DMS79 (cell line): ENCODE results near the gene ELFN2.

Source experiments
- DNase-seq: peaks from one replicate; lab custom pipeline; 2025; lab: John Stamatoyannopoulos, UW

ELFN2 gene

DNA sequence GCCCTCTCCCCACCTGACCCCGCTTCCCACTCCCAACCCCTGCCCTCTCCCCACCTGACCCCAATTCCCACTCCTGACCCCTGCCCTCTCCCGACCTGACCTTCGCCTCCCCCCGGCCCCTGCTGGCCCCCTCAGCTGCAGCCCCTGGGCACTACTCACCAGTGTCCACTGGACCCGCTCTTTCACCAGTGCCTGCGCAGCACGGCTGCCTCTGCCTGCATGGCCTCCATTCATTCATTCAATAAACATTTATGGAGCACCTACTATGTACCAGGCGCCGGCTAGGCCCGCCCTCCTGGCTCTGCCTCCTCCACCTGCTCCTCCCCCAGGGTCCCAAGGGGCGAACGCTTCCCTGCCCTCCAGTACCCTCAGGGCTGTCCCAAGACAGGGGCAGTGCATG lies 42.6 kb downstream of the ELFN2 start:
- DNase-seq = no peak

DNA sequence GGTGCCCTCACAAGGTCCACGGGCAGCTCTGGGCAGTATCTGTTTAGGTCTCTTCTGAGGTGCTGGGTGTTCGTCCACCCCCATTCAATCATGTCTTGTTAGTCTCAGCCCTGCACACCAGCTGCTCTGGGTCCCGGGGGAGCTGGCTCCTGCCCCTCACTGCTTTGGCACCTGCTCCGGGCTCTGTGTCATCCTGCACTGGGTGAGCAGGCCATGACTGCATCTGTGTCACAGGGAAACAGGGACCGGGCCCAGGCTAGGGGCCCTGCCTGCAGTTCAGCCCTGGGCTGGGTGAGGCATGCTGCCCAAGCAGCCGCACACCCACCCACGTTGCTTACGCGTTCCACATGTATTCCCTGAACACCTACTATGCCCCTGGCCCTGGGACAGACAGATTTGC lies 43.9 kb downstream of the ELFN2 start:
- DNase-seq = no peak

DNA sequence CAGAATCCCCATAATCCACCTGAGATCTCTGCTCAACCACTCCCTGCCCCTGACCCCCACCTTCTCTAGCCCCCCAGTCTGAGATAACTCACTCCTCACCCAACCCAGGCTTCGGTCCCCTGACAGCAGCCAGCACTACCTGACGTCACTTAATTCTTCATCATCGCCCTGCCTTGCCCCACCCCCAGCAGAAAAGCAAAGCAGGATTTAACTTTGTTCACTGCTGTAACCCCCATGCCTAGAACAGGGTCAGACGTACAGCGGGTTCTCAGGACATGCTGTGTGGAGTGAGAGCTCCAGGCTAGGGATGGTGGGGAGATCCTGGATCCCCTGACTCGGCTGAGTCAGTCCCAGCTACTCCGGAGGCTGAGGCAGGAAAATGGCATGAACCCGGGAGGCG lies 45.8 kb downstream of the ELFN2 start:
- no peak for DNase-seq

DNA sequence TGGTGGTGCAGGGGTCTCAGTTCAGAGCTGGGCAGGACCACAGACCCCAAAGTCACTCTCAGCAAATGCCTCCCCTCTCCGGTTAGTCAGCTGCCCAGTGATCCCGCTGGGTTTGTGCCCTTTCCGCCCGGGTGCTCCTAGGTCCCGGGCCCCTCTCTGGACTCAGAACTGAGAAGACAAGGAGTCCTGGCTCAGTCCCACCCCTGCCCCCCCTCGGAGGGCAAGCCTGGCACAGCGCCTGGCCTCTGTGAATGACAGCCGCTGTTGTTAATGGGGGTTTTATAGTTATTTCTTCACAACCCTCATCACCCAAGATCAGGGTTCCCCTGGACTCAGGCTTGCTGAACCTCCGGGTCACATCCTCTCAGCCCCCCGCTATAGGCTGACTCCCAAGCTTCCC lies 47.6 kb downstream of the ELFN2 start:
- DNase-seq = no peak

DNA sequence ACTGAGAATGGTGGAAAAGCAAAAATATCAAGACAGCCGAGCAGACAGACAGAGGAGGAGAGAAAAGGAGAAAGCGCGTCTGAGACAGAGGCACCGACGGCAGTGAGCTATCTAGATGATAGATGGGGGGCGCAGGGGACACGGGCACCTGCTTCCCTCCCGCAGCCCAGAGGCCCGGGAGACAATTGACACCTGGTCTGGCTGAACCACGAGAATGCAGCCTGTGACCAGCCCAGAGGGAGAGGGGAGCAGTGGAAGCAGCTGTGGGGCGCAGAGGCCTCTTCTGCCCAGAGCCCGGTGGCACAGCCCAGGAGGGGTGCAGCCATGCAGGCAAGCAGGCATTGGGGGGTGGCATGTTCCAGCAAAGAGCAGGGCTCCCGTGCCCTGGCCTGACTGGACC lies 48.2 kb downstream of the ELFN2 start:
- no peak for DNase-seq

DNA sequence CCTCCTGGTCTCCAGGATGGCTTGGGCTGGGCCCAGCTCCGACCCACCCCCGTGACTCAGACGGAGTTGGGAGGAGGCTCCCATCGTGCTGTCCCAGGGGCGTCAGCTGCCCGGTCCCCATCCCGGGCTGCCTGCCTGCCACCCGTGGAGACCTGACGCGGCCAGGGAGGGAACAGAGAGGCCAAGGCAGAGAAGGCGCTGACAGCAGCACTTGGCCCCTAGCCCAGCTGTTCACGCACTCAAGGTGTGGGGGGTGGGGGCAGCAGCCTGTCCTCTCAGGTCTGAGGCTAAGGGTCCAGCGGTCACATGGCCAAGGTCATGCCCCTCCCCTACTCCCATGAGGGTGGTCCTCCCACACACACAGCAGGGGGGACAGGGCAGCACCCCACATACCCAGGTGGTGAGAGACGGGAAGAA lies 48.6 kb downstream of the ELFN2 start:
- no peak for DNase-seq

DNA sequence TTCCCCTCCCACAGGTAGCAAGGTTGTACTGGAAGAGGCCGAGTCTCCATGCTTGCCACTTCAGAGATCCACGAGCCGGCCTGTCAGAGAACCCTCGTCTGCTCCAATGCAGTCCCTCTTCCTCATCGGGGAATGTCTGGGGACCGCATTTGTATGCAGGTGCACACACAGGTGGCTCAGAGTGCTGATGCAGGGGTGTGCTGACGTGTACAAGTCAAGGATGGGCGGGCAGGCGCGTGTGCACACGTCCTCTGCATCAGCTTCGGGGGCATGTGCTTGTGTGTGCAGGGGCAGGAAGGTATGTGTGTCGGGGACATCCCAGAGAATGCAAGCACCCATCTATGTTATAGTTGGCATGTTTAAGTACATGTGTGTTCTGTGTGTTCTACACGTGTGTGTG lies 49.4 kb downstream of the ELFN2 start:
- DNase-seq = no peak

DNA sequence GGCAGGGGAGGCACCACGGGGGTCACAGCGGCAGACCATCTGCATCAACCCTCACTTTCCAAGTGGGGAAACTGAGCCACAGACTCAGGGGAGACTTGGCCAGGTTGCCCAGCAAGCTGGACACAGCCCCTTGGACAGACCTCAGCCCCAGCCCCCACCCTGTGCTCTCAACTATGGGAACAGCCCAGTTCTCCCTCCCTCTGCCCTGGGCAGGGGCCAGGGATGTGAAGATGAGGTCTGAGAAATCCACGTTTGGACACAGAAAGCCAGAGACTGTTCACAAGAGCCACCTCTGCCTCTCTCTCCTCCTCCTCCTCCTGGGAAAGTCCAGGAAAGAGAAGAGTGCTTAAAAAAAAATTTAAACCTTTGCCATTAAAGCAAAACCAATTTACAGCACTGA lies 50.1 kb downstream of the ELFN2 start:
- DNase-seq = no peak

DNA sequence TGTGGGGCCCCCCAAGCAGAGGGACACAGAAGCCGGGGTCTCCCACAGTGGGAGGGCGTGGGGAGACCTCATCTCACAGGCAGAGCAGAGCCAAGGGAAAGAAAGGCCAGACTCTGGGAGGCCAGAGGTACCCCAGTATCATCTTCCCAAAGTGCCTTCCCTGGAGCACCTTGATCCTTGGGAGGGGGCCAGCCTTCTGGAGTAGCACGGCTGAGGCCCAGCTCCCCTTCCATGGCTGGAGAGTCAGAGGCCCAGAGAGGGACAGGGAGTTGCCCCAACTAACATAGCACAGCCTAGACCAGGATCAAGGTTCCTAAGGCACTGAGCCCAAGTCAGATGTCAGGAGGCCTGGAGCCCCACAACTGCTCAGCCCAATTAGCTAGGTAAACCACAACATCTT lies 50.6 kb downstream of the ELFN2 start:
- no peak for DNase-seq

DNA sequence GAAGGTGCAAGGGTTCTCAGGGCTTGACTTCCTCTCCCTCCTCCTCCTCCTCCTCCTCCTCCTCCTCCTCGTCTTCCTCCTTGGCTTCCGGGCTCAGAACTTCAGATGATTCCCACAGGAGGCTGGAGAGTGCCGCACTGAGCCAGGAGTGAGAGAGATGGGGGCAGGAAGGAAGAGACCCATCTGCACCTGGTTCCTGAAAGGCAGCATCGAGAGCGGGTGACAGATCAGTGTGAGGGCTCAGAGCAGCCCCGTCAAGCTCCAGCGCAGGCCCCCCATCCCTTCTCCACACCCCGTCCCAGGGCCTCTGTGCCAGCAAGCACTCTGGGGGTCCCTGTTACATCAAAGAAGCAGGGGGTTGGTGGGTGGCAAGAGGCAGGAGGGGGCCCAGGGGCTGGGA lies 51.5 kb downstream of the ELFN2 start:
- no peak for DNase-seq

DNA sequence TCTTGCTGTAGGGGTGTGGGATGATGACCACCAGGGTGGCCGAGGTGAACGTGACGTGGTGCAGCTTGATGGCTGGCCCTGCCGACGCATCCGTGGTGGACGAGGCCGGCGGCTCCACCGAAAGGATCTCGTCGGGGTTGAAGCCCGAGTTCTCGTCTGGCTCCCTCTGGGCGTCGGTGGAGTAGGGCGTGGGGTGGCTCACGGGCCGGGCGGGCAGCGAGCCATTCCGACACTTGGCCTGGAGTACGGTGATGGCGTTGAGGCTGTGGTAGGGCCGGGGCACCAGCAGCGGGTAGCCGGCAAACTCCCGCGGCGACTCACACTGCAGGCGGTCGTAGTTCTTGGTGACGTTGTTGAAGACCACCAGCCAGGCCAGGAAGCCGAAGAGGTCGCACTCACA lies 52.7 kb downstream of the ELFN2 start:
- DNase-seq = no peak

DNA sequence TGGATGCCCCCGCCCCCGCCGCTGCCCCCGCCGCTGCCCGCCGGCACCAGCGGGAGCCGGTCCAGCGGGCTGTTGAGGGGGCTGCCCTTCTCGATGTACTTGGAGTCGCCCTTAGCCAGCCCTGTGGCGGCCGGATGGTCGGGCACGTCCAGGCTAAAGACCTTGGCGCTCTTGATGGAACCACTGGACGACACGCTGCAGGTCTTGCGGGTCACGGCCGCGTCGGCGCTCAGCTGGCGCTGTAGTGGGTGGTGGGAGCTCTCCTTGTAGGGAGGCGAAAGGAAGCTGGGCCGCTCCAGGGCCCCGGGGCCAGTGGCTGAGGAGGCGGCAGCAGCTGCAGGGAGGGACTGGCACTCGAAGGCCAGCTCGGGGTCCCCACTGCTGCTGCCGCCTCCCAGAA lies 53.8 kb downstream of the ELFN2 start:
- DNase-seq = no peak

DNA sequence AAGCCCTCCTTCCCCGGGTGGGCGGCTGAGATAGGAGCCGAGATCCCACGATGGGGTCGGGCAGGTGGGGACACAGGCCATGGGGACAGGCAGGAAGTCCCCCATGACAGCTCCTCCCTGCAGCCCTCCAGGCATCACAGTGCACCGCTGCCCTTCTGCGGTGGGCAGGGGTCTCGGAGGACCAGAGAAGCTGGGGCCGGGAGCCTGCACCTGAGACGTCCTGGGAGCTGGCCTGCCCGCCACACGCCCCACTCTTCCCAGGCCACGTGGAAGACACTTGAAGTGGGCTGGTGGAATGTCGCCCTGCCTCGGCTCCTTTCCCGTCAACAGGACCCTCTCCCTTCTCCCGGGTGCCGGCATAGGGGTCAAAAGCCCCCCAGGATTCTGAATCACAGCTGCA lies 55.4 kb downstream of the ELFN2 start:
- DNase-seq = no peak

DNA sequence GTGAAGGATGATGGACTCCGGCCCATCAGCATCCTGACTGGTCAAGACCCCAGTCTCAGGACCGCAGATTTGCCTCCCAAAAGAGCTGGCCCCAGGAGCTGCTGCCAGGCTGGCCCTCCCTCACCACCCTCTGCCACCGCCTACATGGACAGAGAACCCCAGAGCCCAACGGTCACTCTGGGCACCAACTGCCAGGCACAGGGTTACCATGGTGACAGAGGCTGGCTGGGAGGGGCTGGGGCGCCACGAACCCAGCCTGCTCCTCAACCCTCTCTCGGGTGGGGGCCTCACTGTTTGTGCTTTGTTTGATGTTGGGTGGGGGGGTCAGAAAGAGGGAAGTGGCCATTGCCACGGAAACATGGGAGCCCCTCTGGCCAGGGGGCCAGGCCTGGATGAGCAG lies 55.8 kb downstream of the ELFN2 start:
- no peak for DNase-seq

DNA sequence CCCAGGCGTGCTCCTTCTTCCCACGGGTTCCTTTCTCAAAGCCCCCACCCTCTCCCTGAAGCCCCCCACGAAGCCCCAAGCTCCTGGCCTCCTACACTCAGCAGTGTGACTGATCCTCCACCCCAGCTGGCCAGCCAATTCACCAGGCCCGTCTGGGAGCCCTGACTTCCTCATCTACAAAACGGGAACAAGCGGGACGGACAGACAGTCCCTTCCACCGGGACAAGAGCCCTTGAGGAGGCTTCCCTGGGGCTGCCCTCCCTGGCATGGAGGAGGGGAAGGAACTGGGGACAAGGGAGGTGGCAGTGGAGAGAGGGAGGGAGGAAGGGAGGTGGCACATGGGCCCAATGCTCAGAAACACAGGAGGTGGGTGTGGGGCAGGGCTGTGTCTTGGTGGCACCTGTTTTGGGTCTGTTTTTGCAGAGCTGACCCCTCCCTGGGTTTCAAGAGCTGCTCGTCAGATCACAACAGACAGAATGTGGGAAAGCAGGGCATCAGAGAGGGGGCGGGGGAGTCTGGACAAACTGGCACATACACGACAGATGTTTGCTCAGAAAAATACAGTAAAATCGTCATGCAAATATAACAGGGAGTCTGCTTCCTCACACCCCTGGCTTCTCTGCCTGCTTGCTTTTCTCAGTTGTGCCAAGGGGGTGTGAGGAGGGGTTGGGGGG lies 56.8 kb downstream of the ELFN2 start:
- DNase-seq = no peak

DNA sequence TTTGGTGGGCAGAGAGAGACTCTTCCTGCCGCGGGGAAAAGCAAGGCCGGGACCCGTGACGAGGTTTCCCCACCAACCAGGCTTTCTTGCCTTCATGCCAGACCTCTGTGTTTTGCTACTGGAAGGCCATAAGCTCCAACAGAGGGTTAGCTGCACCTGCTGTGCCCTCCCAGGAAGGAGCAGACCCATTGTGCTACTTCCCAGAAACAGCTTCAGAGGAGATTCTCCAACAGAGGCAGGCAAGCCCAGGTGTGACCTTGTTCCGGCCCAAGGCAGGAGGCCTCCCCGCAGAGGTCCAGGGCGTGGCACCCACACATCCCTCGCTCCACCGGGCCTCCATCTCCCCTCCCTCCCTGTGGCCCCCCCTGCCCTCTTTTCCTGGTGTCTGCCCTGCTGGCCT lies 57.8 kb downstream of the ELFN2 start:
- no peak for DNase-seq

DNA sequence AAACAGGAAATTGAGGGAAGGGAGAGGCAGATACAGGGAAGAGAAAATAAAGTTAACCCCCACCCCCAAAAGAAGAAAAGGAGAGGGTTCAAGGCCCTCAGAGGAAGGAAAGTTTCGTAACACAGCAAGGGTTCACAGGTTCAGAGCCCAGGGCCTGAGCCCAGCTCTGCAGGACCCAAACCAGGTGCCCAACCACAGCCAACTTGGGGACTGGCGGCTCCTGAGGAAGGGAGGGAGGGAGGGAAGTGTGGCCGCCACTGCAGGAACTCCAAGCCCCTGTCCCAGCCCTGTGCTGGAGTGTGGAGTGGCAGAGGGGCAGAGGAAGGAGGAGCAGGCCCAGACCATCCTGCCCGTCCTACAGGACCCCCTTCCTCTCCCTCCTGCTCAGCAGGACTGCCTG lies 59.2 kb downstream of the ELFN2 start:
- DNase-seq = no peak

DNA sequence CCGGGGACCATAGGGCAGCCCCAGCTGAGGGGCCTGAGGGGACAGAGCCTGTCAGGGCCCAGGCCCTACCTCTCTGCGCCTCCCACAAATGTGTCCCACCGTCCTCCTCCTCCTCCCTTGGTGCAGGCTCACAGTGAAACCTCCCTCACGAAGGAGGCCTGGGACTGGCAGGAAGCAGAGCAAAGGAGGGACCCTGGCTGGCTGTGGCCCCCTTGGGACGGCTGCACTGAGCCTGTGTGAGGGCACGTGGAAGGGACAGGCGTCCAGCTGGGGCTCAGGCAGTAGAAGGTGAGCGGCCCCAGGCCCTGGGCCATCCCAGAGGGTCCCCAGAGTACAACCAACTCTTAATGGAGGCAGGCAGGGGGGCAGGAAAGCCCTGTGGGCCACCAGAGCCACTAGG lies 60.7 kb downstream of the ELFN2 start:
- DNase-seq = no peak

DNA sequence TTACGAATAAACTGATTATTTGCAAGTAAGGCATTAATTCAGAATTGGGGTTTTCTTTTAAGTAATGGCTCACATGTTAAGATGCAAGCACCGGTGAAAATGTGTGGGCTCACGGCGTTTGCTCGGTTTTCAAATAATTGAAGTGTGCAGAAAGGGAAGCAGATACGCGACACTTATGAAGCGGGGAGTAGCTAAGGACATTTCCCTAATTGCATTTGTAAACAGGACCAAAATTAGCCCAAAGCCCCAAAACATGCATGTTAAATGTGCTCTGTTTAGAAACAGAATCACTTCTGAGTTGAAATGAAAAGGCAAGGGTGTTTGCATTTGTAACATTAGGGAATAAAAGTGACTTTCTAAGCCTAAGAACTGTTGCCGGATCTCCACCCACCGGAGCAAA lies 61.3 kb downstream of the ELFN2 start:
- DNase-seq = no peak

DNA sequence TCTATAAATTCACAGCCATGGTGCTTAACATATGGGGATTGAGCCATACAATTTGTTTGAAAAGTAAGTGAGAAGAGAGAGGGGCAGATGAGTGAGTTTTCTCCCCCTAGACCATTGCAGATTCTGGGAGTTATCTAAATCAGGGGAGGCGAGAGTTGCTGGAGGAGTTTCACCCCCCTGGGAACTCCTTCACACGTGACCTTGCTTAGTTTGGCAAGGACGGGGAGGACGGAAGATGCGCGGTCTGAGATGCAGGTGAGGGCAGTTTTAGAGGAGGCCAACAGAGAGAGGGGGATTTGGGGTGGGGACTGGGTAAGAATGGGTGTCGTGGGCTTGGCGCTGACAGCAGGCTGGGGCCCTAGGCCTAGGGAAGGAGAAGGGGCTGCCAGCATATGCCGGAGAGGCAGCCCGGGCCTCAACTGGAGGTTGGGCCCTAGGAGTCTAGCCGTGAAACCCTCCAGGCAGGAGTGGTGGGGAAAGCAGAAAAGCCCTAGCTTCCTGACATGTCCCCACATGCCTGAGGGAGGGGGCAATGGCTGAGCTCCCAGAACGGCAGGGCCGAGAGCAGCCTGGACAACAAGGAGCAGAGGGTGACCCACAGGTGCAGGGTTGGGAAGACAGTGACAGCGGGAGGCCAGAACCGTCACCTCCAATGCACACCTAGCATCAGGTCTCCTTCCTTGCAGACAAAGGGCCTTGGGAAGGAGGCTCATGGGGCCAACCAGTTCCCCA lies 63.9 kb downstream of the ELFN2 start:
- DNase-seq = no peak

DNA sequence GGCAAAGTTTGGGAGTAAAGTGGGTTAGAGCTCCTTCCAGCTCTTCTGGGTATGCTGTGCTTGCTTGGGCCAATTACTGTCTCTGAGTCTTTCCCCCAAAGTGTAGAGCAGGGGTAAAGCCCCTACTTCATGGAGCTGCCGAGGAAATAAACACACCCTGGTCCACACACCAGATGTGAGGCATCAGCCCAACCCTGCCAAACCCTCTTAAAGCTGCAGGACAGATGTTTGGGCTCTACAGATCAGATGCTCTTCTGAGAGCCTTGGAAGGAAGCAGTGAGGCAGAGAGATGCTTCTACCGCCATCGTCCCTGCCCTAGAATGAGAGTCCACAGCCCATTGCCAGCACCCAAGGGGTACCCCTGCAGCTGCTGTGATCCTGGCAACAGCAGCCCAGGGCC lies 64.7 kb downstream of the ELFN2 start:
- no peak for DNase-seq

DNA sequence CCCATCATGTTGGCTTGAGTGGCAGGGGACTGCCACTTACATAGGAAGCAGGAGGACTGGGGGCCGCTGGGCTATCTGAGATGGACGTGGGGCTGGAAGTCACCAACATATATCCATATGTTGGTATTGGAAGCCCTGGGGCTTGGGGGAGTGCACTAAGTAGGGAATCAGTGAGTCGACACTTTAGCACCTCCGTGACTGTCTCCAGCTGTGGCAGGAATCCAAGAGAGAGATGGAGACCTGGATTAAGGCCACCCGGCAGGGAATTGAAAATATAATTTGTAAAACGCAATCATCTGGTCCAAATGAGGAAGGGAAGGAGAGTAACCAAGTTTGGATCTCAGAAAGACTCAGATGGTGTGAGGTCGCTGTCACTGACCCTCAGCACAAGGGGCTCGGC lies 68.4 kb downstream of the ELFN2 start:
- DNase-seq = no peak

DNA sequence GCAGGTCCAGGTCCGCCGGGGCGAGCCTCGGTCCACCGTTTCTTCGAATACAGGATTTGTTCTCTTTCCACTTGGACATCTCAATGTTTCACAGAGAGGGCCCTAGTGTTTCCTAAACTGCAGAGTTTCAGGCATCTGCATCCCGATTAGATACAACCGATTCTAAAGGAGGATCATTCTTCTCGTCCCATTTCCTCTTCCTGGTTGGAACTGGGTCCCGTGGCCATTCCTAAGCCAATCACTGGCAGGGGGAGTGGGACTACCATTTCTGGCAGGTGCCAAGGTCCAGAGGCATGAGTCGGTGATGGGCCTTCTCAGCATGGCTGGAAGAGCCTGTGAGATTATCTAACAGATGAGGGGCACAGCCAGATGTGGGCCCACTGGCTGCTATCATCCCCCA lies 68.9 kb downstream of the ELFN2 start:
- no peak for DNase-seq

DNA sequence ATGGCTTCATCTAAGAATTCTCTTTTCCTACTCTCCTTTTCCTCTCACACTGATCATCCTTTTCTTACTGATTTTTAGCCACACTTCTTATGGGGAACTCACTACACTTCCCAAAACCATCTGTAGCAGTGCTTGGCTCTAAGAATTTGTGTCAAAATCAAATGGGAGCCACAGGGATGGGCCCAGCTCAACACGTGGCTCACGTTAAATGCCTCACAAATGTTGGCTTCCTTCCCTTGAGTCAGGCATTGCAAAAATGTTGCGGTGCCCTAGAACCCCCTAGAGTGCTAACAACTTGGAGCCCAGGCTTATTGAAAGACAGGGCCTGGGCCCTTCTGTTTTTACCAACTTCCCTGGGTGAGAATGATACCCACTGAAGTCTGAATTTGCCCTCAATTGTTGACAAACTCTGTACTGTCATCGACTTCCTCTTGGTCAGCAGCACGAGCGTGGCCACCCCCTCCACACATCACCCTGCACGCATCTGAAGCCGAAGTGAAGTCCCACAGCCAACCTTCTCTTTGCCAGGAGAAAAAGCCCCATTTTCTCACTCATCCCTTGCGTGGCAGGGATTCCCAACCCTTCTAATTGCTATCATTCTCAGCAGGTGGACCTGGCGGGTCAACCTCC lies 69.7 kb downstream of the ELFN2 start:
- DNase-seq = no peak
